OCI-LY1 (cell line): ENCODE data around the gene HOMER1.

Experiments
- H2AFZ ChIP-seq: fragments of 200-600 bp; sonication (generic), shearing (Covaris generic); 2 replicates; pipeline ENCODE4 v1.6.0; 2014; ENCODE audit warnings: antibody characterized with exemption, mild to moderate bottlenecking, low read length
- H3F3A ChIP-seq: fragments of 200-600 bp; sonication (generic), shearing (Covaris generic); 2 replicates; pipeline ENCODE4 v1.6.0; 2014; ENCODE audit warnings: mild to moderate bottlenecking, antibody characterized with exemption, low read length, moderate library complexity; ENCODE audit not compliant: insufficient read depth
- H3K27ac ChIP-seq: fragments of 200-600 bp; sonication (generic); 2 replicates; pipeline ENCODE4 v1.5.1; 2014; ENCODE audit warnings: low read length, mixed run types, mild to moderate bottlenecking, low read depth; ENCODE audit not compliant: poor library complexity, severe bottlenecking
- H3K27me3 ChIP-seq: fragments of 200-600 bp; sonication (generic); 2 replicates; pipeline ENCODE4 v1.6.0; 2014; ENCODE audit warnings: antibody characterized with exemption, mild to moderate bottlenecking, low read length, moderate library complexity; ENCODE audit not compliant: insufficient read depth
- H3K36me3 ChIP-seq: fragments of 200-600 bp; sonication (generic); 2 replicates; pipeline ENCODE4 v1.6.1; 2014; ENCODE audit warnings: mild to moderate bottlenecking, antibody characterized with exemption, low read length, moderate library complexity, mixed read lengths; ENCODE audit not compliant: insufficient read depth
- H3K4me1 ChIP-seq: fragments of 200-600 bp; sonication (generic); 2 replicates; pipeline ENCODE4 v1.5.1; 2014; ENCODE audit warnings: mild to moderate bottlenecking, low read length, moderate library complexity; ENCODE audit not compliant: insufficient read depth, severe bottlenecking
- H3K4me2 ChIP-seq: fragments of 200-600 bp; sonication (generic), shearing (Covaris generic); 2 replicates; pipeline ENCODE4 v1.6.1; 2014; ENCODE audit warnings: low read length
- H3K4me3 ChIP-seq: fragments of 200-600 bp; sonication (generic); 2 replicates; pipeline ENCODE4 v1.5.1; 2014; ENCODE audit warnings: low read length, low read depth, mild to moderate bottlenecking, mixed read lengths; ENCODE audit not compliant: poor library complexity, severe bottlenecking
- H3K79me2 ChIP-seq: fragments of 200-600 bp; shearing (Covaris generic); 2 replicates; pipeline ENCODE4 v1.6.1; 2016; ENCODE audit warnings: mixed run types, low read length, mixed read lengths; ENCODE audit not compliant: insufficient read depth
- H3K9ac ChIP-seq: fragments of 200-600 bp; sonication (generic), shearing (Covaris generic); 2 replicates; pipeline ENCODE4 v1.6.1; 2014; ENCODE audit warnings: mild to moderate bottlenecking, low read length, mixed read lengths
- H3K9me2 ChIP-seq: fragments of 200-600 bp; sonication (generic), shearing (Covaris generic); 2 replicates; pipeline ENCODE4 v1.6.1; 2014; ENCODE audit warnings: low read depth, mild to moderate bottlenecking, low read length, mixed read lengths
- H3K9me3 ChIP-seq: fragments of 200-600 bp; shearing (Covaris generic); 2 replicates; pipeline ENCODE4 v1.6.1; 2014; ENCODE audit warnings: low read length, mixed read lengths
- H4K20me1 ChIP-seq: fragments of 200-600 bp; sonication (generic), shearing (Covaris generic); 2 replicates; pipeline ENCODE4 v1.6.0; 2016; ENCODE audit warnings: mild to moderate bottlenecking, low read length; ENCODE audit not compliant: insufficient read depth
- EZH2 ChIP-seq: fragments of 200-600 bp; sonication (generic), shearing (Covaris generic); IDR thresholded peaks from 2 replicates; pipeline ENCODE4 v1.8.0; 2017; ENCODE audit warnings: borderline replicate concordance, mixed run types, mild to moderate bottlenecking, antibody characterized with exemption, low read length, moderate library complexity, mixed read lengths
- TF ChIP-seq, protein P1 (sequence below): fragments of 200-600 bp; sonication (generic), shearing (Covaris generic); IDR thresholded peaks from 2 replicates; pipeline ENCODE4 v1.5.1; 2017; ENCODE audit warnings: mild to moderate bottlenecking, antibody characterized with exemption, low read length, moderate library complexity, mixed read lengths

Gene HOMER1

DNA sequence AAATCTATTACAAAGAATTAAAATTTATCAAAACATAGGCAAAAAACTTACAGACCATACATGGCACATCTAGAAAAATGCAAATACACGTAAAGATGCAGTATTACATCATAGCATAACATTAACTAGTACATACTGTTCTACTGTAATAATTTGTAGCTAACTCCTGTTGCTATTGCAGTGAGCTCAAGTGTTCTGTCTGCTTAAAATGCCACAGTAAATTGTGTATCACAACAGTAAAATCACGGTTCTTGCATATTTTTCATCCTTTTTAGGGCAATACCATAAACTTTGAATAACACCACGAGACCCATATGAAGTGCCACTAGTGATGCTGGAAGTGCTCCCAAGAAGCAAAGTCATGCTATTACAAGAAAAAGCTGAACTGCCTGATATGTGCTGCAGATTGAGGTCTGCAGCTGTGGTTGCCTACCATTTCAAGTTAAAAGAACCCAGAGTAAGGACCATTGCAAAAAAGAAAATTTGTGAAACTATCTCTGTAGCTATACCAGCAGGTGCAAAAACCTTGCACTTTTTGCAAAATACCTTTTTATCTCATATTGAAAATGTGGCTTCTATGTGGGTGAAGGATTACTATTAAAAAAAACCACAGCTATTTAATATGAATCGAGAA lies 14.2 kb downstream of the HOMER1 start:
- Histone ChIP-seq H4K20me1 (no peaks in the 10 kb centered on the region), H3K27me3 (no peaks in the 10 kb centered on the region), H3K4me1 (no peaks in the 10 kb centered on the region), H3K9me3 (no peaks in the 10 kb centered on the region), H3K9ac (no peak overlapping the region), H3K4me2 (no peak overlapping the region), H3K36me3 (no peaks in the 10 kb centered on the region), H3K4me3 (no peak overlapping the region), H3F3A (no peaks in the 10 kb centered on the region), H3K27ac (no peak overlapping the region), H3K9me2 (no peaks in the 10 kb centered on the region), H3K79me2 (no peaks in the 10 kb centered on the region), H2AFZ (no peak overlapping the region)
- TF ChIP-seq, protein P1, sequence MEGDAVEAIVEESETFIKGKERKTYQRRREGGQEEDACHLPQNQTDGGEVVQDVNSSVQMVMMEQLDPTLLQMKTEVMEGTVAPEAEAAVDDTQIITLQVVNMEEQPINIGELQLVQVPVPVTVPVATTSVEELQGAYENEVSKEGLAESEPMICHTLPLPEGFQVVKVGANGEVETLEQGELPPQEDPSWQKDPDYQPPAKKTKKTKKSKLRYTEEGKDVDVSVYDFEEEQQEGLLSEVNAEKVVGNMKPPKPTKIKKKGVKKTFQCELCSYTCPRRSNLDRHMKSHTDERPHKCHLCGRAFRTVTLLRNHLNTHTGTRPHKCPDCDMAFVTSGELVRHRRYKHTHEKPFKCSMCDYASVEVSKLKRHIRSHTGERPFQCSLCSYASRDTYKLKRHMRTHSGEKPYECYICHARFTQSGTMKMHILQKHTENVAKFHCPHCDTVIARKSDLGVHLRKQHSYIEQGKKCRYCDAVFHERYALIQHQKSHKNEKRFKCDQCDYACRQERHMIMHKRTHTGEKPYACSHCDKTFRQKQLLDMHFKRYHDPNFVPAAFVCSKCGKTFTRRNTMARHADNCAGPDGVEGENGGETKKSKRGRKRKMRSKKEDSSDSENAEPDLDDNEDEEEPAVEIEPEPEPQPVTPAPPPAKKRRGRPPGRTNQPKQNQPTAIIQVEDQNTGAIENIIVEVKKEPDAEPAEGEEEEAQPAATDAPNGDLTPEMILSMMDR, result no peak
- no peak for TF ChIP-seq EZH2

DNA sequence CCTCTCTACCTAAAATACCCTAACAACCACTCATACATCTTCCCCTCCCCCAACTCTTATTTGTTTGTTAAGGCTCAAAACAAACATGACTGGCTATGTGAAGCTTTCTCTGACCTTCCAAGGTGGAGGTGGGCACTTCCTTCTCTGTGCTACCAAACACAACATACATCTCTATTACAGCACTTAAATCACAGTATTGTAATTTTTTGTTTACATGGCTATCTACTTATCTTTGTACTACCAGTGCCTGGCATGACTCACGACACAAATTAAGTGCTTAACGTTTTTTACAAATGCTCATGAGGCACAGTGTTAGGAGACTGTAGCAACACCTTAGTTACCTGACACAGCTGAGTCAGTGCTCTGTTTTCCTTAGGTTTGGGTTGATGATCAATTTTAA lies 18.6 kb downstream of the HOMER1 start:
- no peaks in the 10 kb centered on the region for H3F3A ChIP-seq
- no peak overlapping the region for H2AFZ ChIP-seq
- no peak overlapping the region for H3K4me3 ChIP-seq
- H3K9ac ChIP-seq, result no peak overlapping the region
- no peaks in the 10 kb centered on the region for H3K4me1 ChIP-seq
- H3K27ac ChIP-seq, result no peak overlapping the region
- no peaks in the 10 kb centered on the region for H3K79me2 ChIP-seq
- TF ChIP-seq, protein P1, result no peak
- TF ChIP-seq EZH2, result no peak
- no peak overlapping the region for H3K4me2 ChIP-seq
- H3K9me2 ChIP-seq, result no peaks in the 10 kb centered on the region
- H3K27me3 ChIP-seq, result no peaks in the 10 kb centered on the region
- no peaks in the 10 kb centered on the region for H3K36me3 ChIP-seq
- no peaks in the 10 kb centered on the region for H4K20me1 ChIP-seq
- H3K9me3 ChIP-seq, result no peaks in the 10 kb centered on the region

DNA sequence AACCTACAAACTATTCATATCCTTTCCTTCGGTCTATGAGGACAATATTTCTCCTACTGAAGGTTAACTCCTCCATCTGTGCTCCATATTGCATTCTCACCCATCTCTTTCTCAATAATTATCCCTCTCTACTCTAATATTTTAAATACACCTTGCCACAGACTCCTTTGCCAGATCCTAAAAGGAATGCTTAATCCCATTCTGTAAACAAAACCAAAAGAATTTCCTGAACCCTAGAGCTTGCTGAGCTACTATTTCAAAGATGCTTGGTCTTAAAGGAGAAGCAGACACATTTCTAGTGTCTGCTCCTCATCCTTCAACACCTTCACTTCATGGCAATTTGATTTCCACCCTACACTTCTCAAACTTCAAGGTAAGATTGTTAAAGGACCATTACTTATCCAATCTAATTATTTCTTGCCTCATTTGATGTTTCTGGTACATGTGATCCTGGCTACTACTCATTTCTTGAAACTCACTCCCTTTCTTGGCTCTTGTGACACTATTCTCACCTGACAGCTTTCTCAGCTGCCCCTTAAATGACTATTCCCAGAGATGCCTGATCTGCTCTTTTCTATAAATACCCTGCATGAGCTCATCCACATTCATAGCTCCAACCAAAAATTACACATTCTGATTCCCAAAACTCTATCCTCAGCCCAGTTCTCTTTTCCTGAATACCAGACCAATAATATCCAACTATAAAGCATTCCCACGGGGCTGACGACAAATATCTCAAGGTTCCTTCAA lies 20.2 kb downstream of the HOMER1 start:
- Histone ChIP-seq H3K9me2 (no peaks in the 10 kb centered on the region), H3K27me3 (no peaks in the 10 kb centered on the region), H4K20me1 (no peaks in the 10 kb centered on the region), H3F3A (no peaks in the 10 kb centered on the region), H3K27ac (no peak overlapping the region), H3K4me1 (no peaks in the 10 kb centered on the region), H3K4me2 (no peak overlapping the region), H3K4me3 (no peak overlapping the region), H2AFZ (no peak overlapping the region), H3K9me3 (no peaks in the 10 kb centered on the region), H3K79me2 (no peaks in the 10 kb centered on the region), H3K9ac (no peak overlapping the region), H3K36me3 (no peaks in the 10 kb centered on the region)
- no peak for TF ChIP-seq EZH2
- TF ChIP-seq, protein P1, result no peak
